ENCODE results near the gene PRELID1. TPM values are rescaled to one million over a fixed set of nuclear protein-coding genes. Genes with fewer than 3 reads are reported as not detected.
A peak's percentile ranks its signal among the peaks of the same experiment; 100 is the strongest.

The PRELID1 gene
- polyA plus RNA-seq, 3 donors = 264 to 510 (median 490) TPM

DNA sequence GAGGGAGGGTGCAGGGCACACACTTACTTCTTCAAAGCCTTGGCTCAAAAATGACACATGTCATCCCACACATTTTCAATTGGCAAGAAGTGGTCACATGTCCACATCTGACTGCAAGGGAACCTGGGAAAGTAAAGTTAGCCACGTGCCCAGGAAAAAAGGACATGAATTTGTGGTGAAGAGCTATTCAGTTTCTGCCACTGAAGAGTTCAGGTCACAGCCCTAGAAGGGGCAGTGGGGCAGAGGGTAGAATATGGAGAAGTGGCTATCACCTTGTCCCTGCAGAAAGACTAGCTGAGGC is 52.2 kb downstream of the PRELID1 start:
- no peak overlapping the region for H3K9ac ChIP-seq (ENCODE audit: insufficient read depth, low read length, poor library complexity, severe bottlenecking)
- no peak overlapping the region for H3K4me3 Mint-ChIP-seq
- H3K9me3 ChIP-seq (replicated peaks in 1 of 2; ENCODE audit: control insufficient read depth in 1 of 2, insufficient read depth in 1 of 2, low read length in 2 of 2) = peaks cover 0 to 7% of the 10 kb centered on the region in 2 donors
- peaks cover 13 to 24% of the 10 kb centered on the region in 2 donors for H3K36me3 Mint-ChIP-seq
- TF ChIP-seq, protein P1, sequence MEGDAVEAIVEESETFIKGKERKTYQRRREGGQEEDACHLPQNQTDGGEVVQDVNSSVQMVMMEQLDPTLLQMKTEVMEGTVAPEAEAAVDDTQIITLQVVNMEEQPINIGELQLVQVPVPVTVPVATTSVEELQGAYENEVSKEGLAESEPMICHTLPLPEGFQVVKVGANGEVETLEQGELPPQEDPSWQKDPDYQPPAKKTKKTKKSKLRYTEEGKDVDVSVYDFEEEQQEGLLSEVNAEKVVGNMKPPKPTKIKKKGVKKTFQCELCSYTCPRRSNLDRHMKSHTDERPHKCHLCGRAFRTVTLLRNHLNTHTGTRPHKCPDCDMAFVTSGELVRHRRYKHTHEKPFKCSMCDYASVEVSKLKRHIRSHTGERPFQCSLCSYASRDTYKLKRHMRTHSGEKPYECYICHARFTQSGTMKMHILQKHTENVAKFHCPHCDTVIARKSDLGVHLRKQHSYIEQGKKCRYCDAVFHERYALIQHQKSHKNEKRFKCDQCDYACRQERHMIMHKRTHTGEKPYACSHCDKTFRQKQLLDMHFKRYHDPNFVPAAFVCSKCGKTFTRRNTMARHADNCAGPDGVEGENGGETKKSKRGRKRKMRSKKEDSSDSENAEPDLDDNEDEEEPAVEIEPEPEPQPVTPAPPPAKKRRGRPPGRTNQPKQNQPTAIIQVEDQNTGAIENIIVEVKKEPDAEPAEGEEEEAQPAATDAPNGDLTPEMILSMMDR (IDR thresholded peaks at IDR 0.05) = no peak
- peaks cover 3 to 11% (median 7%) of the 10 kb centered on the region in 7 donors for H3K9me3 Mint-ChIP-seq
- H3K36me3 ChIP-seq (replicated peaks in 1 of 2; ENCODE audit: control insufficient read depth in 1 of 2, insufficient read depth in 2 of 2, low read length in 2 of 2) = peaks cover 2 to 6% of the 10 kb centered on the region in 2 donors
- H3K27me3 ChIP-seq (ENCODE audit: control insufficient read depth in 2 of 2, insufficient read depth in 2 of 2, low read length in 2 of 2) = no peaks in the 10 kb centered on the region
- H3K27me3 Mint-ChIP-seq (ENCODE audit: low read depth in 3 of 3) = peaks cover 0 to 2% (median 1%) of the 10 kb centered on the region in 3 donors
- H3K4me1 Mint-ChIP-seq = peaks cover 84% of the 10 kb centered on the region
- peak overlapping the region in 1 of 2 donors; percentile 47 for H3K27ac ChIP-seq (ENCODE audit: low read depth in 1 of 2, low read length in 2 of 2)
- no peak overlapping the region for H3K4me3 ChIP-seq (replicated peaks in 1 of 3; ENCODE audit: low read depth in 2 of 3, low read length in 3 of 3)
- H4K20me1 ChIP-seq (ENCODE audit: insufficient read depth, low read length) = peaks cover 29% of the 10 kb centered on the region
- H3K79me2 ChIP-seq (ENCODE audit: insufficient read depth, low read length) = peaks cover 44% of the 10 kb centered on the region
- H3K4me2 ChIP-seq (replicated peaks; ENCODE audit: extremely low read depth, low read length, poor library complexity, severe bottlenecking) = no peak overlapping the region
- peak in 1 of 3 donors; percentile 32 for DNase-seq
- peak overlapping the region in 4 of 7 donors; percentile 14 to 42 (median 29) for H3K27ac Mint-ChIP-seq
- H3K4me1 ChIP-seq (ENCODE audit: control insufficient read depth in 1 of 2, insufficient read depth in 2 of 2, low read length in 2 of 2) = peaks cover 88 to 95% of the 10 kb centered on the region in 2 donors
- intact Hi-C loops (cut with micrococcal nuclease) = no loop called here
- 14% methylated on average over 1 of the region's 1 CpG for WGBS (ENCODE audit: insufficient coverage)
- no peak overlapping the region for H2AFZ ChIP-seq (ENCODE audit: insufficient read depth, low read depth, low read length, poor library complexity, severe bottlenecking)

Other genes starting within 250 kb of the PRELID1 start
- gene FGFR4, start 216.9 kb upstream of the PRELID1 start, polyA plus RNA-seq = under 1 TPM in 1 of 3 donors, not detected in 2; 0.39 TPM
- gene NSD1, start 170.0 kb upstream of the PRELID1 start, polyA plus RNA-seq = 10 to 100 TPM; 12.6 to 31.9 (median 19.0) TPM
- 100 to 1,000 TPM in 1 of 3 donors, 10 to 100 TPM in 2; 74.3 to 465 (median 94.4) TPM for gene RAB24, start 80 bp upstream of the PRELID1 start, polyA plus RNA-seq
- gene MXD3, start 8.1 kb downstream of the PRELID1 start, polyA plus RNA-seq = 10 to 100 TPM; 21.5 to 61.9 (median 25.5) TPM
- gene LMAN2, start 47.9 kb downstream of the PRELID1 start, polyA plus RNA-seq = 100 to 1,000 TPM; 148 to 275 (median 259) TPM
- 100 to 1,000 TPM in 1 of 3 donors, 10 to 100 TPM in 2; 35.4 to 186 (median 43.5) TPM for gene RGS14, start 54.1 kb downstream of the PRELID1 start, polyA plus RNA-seq
- not detected for gene SLC34A1, start 80.6 kb downstream of the PRELID1 start, polyA plus RNA-seq
- not detected for gene PFN3, start 96.9 kb downstream of the PRELID1 start, polyA plus RNA-seq
- 1 to 10 TPM; 1.4 to 5.5 (median 1.5) TPM for gene F12, start 105.8 kb downstream of the PRELID1 start, polyA plus RNA-seq
- gene GRK6, start 122.9 kb downstream of the PRELID1 start, polyA plus RNA-seq = 100 to 1,000 TPM in 1 of 3 donors, 10 to 100 TPM in 2; 41.6 to 101 (median 63.4) TPM
- gene PRR7, start 143.0 kb downstream of the PRELID1 start, polyA plus RNA-seq = 10 to 100 TPM in 1 of 3 donors, 1 to 10 TPM in 2; 1.8 to 17.4 (median 2.1) TPM
- gene DBN1, start 169.8 kb downstream of the PRELID1 start, polyA plus RNA-seq = 1 to 10 TPM in 1 of 3 donors, under 1 TPM in 2; 0.71 to 1.6 (median 0.73) TPM
- 100 to 1,000 TPM in 1 of 3 donors, 10 to 100 TPM in 2; 21.6 to 126 (median 27.2) TPM for gene PDLIM7, start 193.8 kb downstream of the PRELID1 start, polyA plus RNA-seq
- 100 to 1,000 TPM in 1 of 3 donors, 10 to 100 TPM in 2; 62.8 to 196 (median 98.3) TPM for gene DOK3, start 206.0 kb downstream of the PRELID1 start, polyA plus RNA-seq
- gene DDX41, start 213.2 kb downstream of the PRELID1 start, polyA plus RNA-seq = 100 to 1,000 TPM in 1 of 3 donors, 10 to 100 TPM in 2; 44.9 to 178 (median 70.3) TPM

All from CD14-positive monocyte (primary cell).